Adrenal gland (tissue), 5 donors: ENCODE results near the gene PYGL.

Experiments
- CTCF ChIP-seq, 6 experiments: fragments of 450-650 bp in 4 of 6; fragments of 200-600 bp in 2 of 6; sonication (generic) in 1 of 6; IDR thresholded peaks; 1 replicate in 5 of 6; 2 replicates in 1 of 6; pipeline versions ENCODE4 v1.5.1 to v1.8.0; 2016 to 2021; ENCODE audit warnings: antibody characterized with exemption in 6 of 6, mild to moderate bottlenecking in 2 of 6, moderate library complexity in 1 of 6
- POLR2A ChIP-seq, 2 donors: fragments of 450-650 bp; IDR thresholded peaks; one replicate each; pipeline ENCODE4 v1.6.1; 2017; ENCODE audit warnings: antibody characterized with exemption in 2 of 2, mild to moderate bottlenecking in 2 of 2, moderate library complexity in 1 of 2
- donor health status: DM: no; HTN: no; CAD: no.

GRCh38 chr14:50943943-50944646, at the start of gene PYGL:
- peak; percentile 59 to 73 for TF ChIP-seq POLR2A (IDR thresholded peaks at IDR 0.05)
- no peak for TF ChIP-seq CTCF (IDR thresholded peaks at IDR 0.05)
